Left lung (tissue), 10 donors: ENCODE data around the gene IGLL1. TPM values are rescaled to one million over a fixed set of nuclear protein-coding genes. Genes with fewer than 3 reads are reported as not detected.

Source experiments
- ATAC-seq: fragments of 200-7000 bp; cut with Tn5 transposase; one replicate; pipeline ENCODE4 v1.9.1; 2020; ENCODE audit warnings: moderate library complexity
- DNase-seq, 4 donors: peaks; one replicate each; pipeline ENCODE4 v3.0.0-alpha.2; 2013 to 2020
- H3K27ac ChIP-seq, 2 donors: fragments of 200-600 bp; sonication (generic) in 1 of 2; one replicate each; pipeline versions ENCODE4 v1.5.0 to v1.8.0; 2020 to 2021
- H3K27me3 ChIP-seq, 2 donors: fragments of 200-600 bp; sonication (generic) in 1 of 2; one replicate each; pipeline versions ENCODE4 v1.5.0 to v1.8.0; 2020 to 2021
- H3K36me3 ChIP-seq, 2 donors: fragments of 200-600 bp; sonication (generic) in 1 of 2; one replicate each; pipeline versions ENCODE4 v1.5.0 to v1.8.0; 2020 to 2021
- H3K4me1 ChIP-seq, 2 donors: fragments of 200-600 bp; one replicate each; pipeline ENCODE4 v1.8.0; 2021
- H3K4me3 ChIP-seq, 2 donors: fragments of 200-600 bp; sonication (generic) in 1 of 2; one replicate each; pipeline versions ENCODE4 v1.5.0 to v1.8.0; 2020 to 2021; ENCODE audit warnings: mild to moderate bottlenecking in 1 of 2
- H3K9me3 ChIP-seq, 2 donors: fragments of 200-600 bp; sonication (generic) in 1 of 2; one replicate each; pipeline versions ENCODE4 v1.5.0 to v1.8.0; 2020 to 2021
- CTCF ChIP-seq, 2 donors: fragments of 200-600 bp; sonication (generic) in 1 of 2; IDR thresholded peaks; one replicate each; pipeline versions ENCODE4 v1.5.0 to v1.8.0; 2021; ENCODE audit warnings: antibody characterized with exemption in 2 of 2
- intact Hi-C, 2 donors: fragments of 100-400 bp; cut with DNase I; formaldehyde crosslinking; loops; one replicate each; pipeline versions ENCODE4 v1.11.2 to v1.14.2; 2022
- polyA plus RNA-seq, 6 donors: library from polyadenylated mRNA; unstranded; fragments of 120-200 nt; gene quantifications; one replicate each; pipeline ENCODE4 v1.2.1, GENCODE V29; 2013; ENCODE audit not compliant: insufficient read length in 6 of 6
- total RNA-seq, 2 donors: library from RNA; stranded (reverse); fragmentation: NEBNext Ultra II Directional; extraction: Animal tissue kit (Norgen Biotek cat#: 25700); gene quantifications; one replicate each; pipeline ENCODE4 v1.2.1, GENCODE V29; 2021
- donor health status: DM: no; HTN: yes; CAD: no.
- donor health status: DM: no; HTN: no; CAD: no.

Gene IGLL1
- total and polyA plus RNA-seq, 8 donors, result 0.39 to 1.6 (median 0.55) TPM; not detected in 2

- no peak for ATAC-seq
- intact Hi-C loops, result no loop called here
- H3K27ac ChIP-seq, result no peak overlapping the region
- H3K27me3 ChIP-seq, result no peaks in the 10 kb centered on the region
- TF ChIP-seq CTCF (IDR thresholded peaks at IDR 0.05), result no peak
- peaks cover 0 to 8% of the 10 kb centered on the region in 2 donors for H3K36me3 ChIP-seq
- H3K4me1 ChIP-seq, result no peaks in the 10 kb centered on the region
- no peak for DNase-seq
- no peaks in the 10 kb centered on the region for H3K9me3 ChIP-seq
- H3K4me3 ChIP-seq, result no peak overlapping the region
Observed at GRCh38 chr22:23621082-23621780, 41.1 kb upstream of the IGLL1 start.

DNA sequence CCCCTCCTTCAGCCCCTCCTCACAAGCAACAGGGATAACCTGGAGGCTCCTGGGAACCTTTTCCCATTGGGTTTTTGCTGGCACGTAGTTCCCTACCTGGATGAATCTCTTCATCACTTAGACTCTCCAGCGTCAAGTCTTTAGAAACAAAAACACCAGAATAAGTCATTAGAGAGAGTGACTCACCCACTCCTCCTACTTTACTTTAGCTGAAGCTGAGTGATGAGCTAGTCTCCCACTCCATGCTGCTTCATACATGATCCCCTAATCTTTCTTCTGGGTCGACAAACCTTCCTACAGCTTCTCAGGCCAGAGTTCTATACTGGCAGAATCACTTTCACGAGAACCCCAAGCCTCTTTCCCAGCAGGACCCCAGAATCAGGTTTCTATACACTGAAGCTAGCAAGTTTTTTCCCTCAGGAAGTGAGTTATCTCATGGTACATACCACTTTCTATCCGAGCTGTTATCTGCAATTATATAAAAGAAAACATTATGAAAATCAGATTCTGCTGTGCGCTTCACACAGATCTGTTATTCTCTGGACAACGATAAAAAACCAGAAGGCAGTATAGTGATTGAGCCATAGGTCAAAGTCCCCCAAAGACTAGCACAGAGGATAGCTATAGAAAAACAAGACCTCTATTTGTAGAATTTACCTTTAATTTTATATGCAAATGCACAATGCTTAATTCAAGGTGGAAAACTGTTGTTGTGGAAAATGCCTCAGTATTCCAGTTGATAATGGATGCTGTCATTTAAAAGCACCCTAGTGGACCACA, 33.3 kb upstream of the IGLL1 start:
- Histone ChIP-seq H3K9me3 (no peaks in the 10 kb centered on the region), H3K4me1 (no peaks in the 10 kb centered on the region), H3K27ac (no peak overlapping the region), H3K27me3 (no peaks in the 10 kb centered on the region), H3K36me3 (no peaks in the 10 kb centered on the region), H3K4me3 (no peak overlapping the region)
- TF ChIP-seq CTCF (IDR thresholded peaks at IDR 0.05), result no peak
- no peak for DNase-seq
- intact Hi-C loops, result no loop called here
- no peak for ATAC-seq

GRCh38 chr22:23609983-23610781, 30.1 kb upstream of the IGLL1 start:
- Histone ChIP-seq H3K36me3 (no peaks in the 10 kb centered on the region), H3K4me1 (no peaks in the 10 kb centered on the region), H3K27ac (no peak overlapping the region), H3K9me3 (no peaks in the 10 kb centered on the region), H3K4me3 (no peak overlapping the region), H3K27me3 (no peaks in the 10 kb centered on the region)
- no peak for TF ChIP-seq CTCF (IDR thresholded peaks at IDR 0.05)
- intact Hi-C loops, result no loop called here
- ATAC-seq (no peak), DNase-seq (no peak)

DNA sequence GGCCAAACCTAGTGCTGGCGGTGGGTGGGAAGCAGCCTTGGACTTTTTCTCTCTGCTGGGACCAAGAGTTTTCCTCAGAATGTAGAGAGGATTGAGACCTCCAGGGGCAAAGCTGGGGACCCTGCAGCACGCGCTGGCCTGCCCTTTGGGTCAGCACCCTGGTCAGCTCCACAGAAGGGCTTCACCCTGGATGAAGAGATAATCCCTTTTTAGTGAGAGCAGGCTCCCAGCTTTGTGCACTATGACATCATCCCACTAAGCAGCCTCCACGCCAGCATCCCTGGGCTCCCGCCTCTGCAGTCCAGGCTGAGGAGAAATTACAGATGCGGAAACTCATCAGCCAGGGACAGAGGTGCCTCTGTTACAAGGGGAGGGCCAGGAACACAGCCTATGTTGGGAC, 28.5 kb upstream of the IGLL1 start:
- TF ChIP-seq CTCF (IDR thresholded peaks at IDR 0.05), result no peak
- H3K4me1 ChIP-seq, result no peaks in the 10 kb centered on the region
- peak in 1 of 4 donors; percentile 9 for DNase-seq
- no peaks in the 10 kb centered on the region for H3K9me3 ChIP-seq
- no peaks in the 10 kb centered on the region for H3K36me3 ChIP-seq
- ATAC-seq, result peak; percentile 17
- no peaks in the 10 kb centered on the region for H3K27me3 ChIP-seq
- intact Hi-C loops, result no loop called here
- H3K27ac ChIP-seq, result no peak overlapping the region
- no peak overlapping the region for H3K4me3 ChIP-seq
